ENCODE results near the gene NRCAM. TPM values are rescaled to one million over a fixed set of nuclear protein-coding genes. Genes with fewer than 3 reads are reported as not detected.

The NRCAM gene
- total RNA-seq, 1 donor from 2014 or later: 39.0 TPM

DNA sequence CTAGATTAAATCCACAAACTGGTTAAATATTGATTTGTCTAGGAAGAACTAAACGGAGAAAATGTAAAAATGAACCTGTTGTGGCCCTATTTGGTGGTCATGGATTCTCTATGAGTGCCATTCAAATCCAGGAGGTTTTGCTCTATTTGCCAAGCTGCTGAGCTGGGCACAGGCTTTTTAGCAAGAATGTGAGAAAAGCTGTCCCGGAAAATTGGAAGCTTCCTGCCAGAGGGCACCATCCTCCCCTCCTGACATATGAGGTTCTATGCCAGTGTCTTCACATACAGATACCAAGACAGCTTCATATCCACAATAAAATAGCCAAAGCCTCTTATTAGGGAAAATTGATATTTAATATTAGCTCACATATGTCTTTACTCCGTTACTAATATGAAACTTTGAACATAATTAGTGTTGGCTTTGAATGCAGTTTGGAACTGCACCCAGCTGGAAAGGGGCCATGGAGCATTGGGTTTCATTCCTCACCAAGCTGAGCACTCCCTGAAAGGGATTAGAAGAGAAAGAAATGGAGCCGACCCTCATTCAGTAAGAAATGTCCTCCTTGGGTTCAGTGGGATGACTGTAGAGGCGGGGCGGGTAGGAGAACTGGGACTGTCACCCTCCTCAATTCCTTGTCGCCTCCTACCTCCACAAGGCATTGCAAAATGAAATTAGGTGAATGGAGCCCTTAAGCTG is 47.8 kb downstream of the NRCAM start:
- Histone ChIP-seq H3K36me3 (ENCODE audit: control insufficient read depth, insufficient read depth, low read length) (no peaks in the 10 kb centered on the region), H3K27me3 (ENCODE audit: control insufficient read depth, insufficient read depth, low read length) (no peaks in the 10 kb centered on the region), H3K4me3 (ENCODE audit: low read depth, low read length) (no peak overlapping the region)
- DNase-seq (ENCODE audit: low read depth): no peak
- TF ChIP-seq CTCF (IDR thresholded peaks at IDR 0.05; ENCODE audit: insufficient read depth, low read length, poor library complexity, severe bottlenecking): no peak

- no peak for DNase-seq (ENCODE audit: low read depth)
- no peak for TF ChIP-seq CTCF (IDR thresholded peaks at IDR 0.05; ENCODE audit: insufficient read depth, low read length, poor library complexity, severe bottlenecking)
- H3K4me3 ChIP-seq (ENCODE audit: low read depth, low read length): no peak overlapping the region
- no peaks in the 10 kb centered on the region for H3K36me3 ChIP-seq (ENCODE audit: control insufficient read depth, insufficient read depth, low read length)
- H3K27me3 ChIP-seq (ENCODE audit: control insufficient read depth, insufficient read depth, low read length): no peaks in the 10 kb centered on the region
Measured at GRCh38 chr7:108407676-108408075, 48.6 kb downstream of the NRCAM start.

DNA sequence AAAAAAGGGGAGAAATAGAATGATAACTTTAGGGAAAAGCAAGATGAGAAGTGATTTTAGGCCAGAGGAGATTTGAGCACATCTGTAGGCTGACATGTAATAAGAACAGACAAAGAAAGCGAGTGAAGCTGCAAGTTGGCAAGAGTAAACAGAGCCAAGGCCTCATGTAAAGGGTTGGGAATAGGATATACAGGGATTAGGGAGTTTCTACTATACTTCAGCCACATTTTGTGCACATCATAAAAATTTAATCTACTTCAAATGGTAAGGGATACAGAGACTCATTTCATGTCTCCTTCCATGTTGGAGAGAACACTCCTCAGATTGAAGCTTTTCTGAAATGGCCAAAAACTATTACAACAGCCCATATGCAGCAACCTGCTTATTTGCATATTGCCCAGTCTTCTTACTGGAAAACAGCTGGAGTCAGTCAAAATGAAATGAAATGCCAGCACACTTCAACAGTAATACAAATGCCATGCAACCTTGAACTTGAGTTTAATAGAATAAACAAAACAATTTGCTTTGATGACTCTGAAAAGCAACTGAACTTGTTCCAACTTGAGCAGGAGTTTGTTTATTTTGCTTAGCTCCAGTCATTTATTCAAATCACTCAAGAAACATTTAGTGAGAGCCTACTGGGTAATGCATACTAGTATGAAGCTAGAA is 49.9 kb downstream of the NRCAM start:
- DNase-seq (ENCODE audit: low read depth): no peak
- no peaks in the 10 kb centered on the region for H3K27me3 ChIP-seq (ENCODE audit: control insufficient read depth, insufficient read depth, low read length)
- H3K36me3 ChIP-seq (ENCODE audit: control insufficient read depth, insufficient read depth, low read length): no peaks in the 10 kb centered on the region
- no peak overlapping the region for H3K4me3 ChIP-seq (ENCODE audit: low read depth, low read length)
- no peak for TF ChIP-seq CTCF (IDR thresholded peaks at IDR 0.05; ENCODE audit: insufficient read depth, low read length, poor library complexity, severe bottlenecking)

DNA sequence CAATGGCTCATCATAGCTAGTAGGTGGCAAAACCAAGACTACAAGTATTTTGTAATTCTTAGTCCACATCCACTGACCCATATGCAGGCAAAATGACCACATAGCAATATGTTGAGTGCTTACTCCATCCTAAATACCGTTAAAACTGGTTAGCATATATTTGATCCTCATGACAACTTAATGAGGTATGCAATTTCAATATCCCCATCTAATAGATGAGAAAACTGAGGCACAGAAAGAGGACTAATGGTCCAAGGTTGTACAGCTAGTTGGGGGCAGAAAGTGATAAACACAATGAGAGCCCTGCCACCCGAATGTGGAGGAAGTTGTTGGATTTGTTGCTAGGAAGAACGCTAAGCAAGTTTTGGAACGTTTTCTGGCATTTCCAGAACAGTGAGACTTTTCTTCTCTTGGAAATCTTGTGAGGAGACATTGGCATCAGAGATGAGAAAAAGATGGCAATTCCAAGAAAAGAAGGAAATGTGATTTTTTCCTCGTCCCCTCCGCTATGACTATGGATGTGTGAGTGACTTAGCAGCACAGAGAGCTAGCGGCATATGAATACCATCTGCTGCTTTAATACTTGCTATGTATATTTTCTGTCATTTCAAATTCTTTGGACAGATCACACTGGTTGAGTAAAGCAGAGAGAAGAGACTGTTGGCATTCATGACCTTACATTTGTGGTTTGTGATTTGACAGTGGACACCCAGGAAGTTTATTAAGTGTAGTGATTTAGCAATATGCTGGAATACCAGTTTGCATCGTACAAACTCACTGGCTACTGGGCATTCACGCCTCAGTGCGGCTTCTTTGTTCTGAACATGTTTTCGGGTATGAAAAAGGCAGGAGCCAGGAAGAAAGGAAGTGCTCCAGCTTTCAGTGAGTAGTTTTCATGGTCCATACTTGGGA is 51.5 kb downstream of the NRCAM start:
- no peak for TF ChIP-seq CTCF (IDR thresholded peaks at IDR 0.05; ENCODE audit: insufficient read depth, low read length, poor library complexity, severe bottlenecking)
- H3K4me3 ChIP-seq (ENCODE audit: low read depth, low read length): no peak overlapping the region
- DNase-seq (ENCODE audit: low read depth): no peak
- no peaks in the 10 kb centered on the region for H3K27me3 ChIP-seq (ENCODE audit: control insufficient read depth, insufficient read depth, low read length)
- H3K36me3 ChIP-seq (ENCODE audit: control insufficient read depth, insufficient read depth, low read length): no peaks in the 10 kb centered on the region

DNA sequence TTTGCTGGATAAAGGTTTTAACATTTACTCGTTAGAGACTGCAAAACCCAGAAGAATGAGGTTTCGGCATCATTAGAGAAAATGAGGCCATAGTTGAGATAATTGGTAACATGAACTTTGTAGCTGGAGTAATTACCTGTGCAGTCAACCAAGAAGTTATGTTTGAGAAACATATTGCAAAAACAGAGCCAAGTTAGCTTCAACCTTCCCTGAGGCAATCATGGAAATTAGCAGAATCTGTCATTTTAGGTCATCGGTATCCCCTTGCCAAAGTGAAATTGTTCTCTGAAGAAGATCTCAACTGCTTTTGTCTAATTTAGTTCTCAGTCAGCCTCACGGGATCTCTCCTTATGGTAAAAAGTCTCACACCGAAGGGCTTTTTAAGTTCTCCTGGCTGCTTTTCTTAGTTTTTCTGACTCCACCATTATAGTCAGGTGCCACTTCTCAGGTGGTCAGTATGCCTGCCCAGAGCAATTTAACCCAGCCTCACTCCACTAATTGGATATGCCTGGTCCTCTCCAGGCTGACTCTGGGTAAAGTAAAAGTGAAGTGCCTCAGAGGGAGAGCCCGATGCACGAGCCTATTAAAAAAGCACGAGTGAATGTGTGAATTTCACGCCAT is 52.5 kb downstream of the NRCAM start:
- H3K36me3 ChIP-seq (ENCODE audit: control insufficient read depth, insufficient read depth, low read length): no peaks in the 10 kb centered on the region
- TF ChIP-seq CTCF (IDR thresholded peaks at IDR 0.05; ENCODE audit: insufficient read depth, low read length, poor library complexity, severe bottlenecking): no peak
- H3K4me3 ChIP-seq (ENCODE audit: low read depth, low read length): no peak overlapping the region
- no peak for DNase-seq (ENCODE audit: low read depth)
- H3K27me3 ChIP-seq (ENCODE audit: control insufficient read depth, insufficient read depth, low read length): no peaks in the 10 kb centered on the region

Measured in kidney epithelial cell (primary cell).